IMR-90 (cell line): Measurements from ENCODE around the gene KLHL9. TPM values are rescaled to one million over a fixed set of nuclear protein-coding genes. Genes with fewer than 3 reads are reported as not detected.

Experiments used
- ATAC-seq: fragments of 200-7000 bp; cut with Tn5 transposase; 2 replicates; pipeline ENCODE4 v1.9.1; 2020; ENCODE audit warnings: low read depth, mild to moderate bottlenecking, moderate library complexity
- Bru-seq: library from RNA; stranded (reverse); fragments of 400-500 nt; gene quantifications from one replicate; lab custom pipeline; 2021; lab: Mats Ljungman, UMichigan
- BruChase-seq, 2 experiments: library from RNA; stranded (reverse); fragments of 400-500 nt; gene quantifications; one replicate each; lab custom pipeline; 2021; lab: Mats Ljungman, UMichigan
- BruUV-seq: library from RNA; stranded (reverse); fragments of 400-500 nt; replicated peaks from 2 replicates; lab custom pipeline; 2021; lab: Mats Ljungman, UMichigan
- CTCF ChIA-PET: fragments of 300-600 bp; formaldehyde crosslinking; extraction: SDS; loops from one replicate; lab custom pipeline; 2021; ENCODE audit warnings: antibody characterized with exemption; lab: Yijun Ruan, JAX
- POLR2A ChIA-PET: fragments of 300-600 bp; sonication (Branson Sonifier 250); formaldehyde crosslinking; loops from one replicate; lab custom pipeline; 2022; ENCODE audit warnings: antibody characterized with exemption; ENCODE audit not compliant: unreplicated experiment; lab: Charles Lee
- DNase-seq: peaks from one replicate; pipeline ENCODE4 v3.0.0; 2013
- H2AFZ ChIP-seq: replicated peaks from 2 replicates; pipeline ENCODE3; 2013; ENCODE audit warnings: low read length, mild to moderate bottlenecking; ENCODE audit not compliant: poor library complexity
- H2AK5ac ChIP-seq: 2 replicates; pipeline ENCODE4 v1.6.1; 2013; ENCODE audit warnings: low read depth, low read length, inconsistent platforms
- H2AK9ac ChIP-seq: replicated peaks from 2 replicates; pipeline ENCODE3; 2013; ENCODE audit warnings: mild to moderate bottlenecking, low read depth, low read length, moderate library complexity; ENCODE audit not compliant: poor library complexity
- H2BK120ac ChIP-seq: 2 replicates; pipeline ENCODE4 v1.6.1; 2013; ENCODE audit warnings: low read depth, low read length, inconsistent platforms
- H2BK15ac ChIP-seq: 3 replicates; pipeline ENCODE4 v1.6.1; 2013; ENCODE audit warnings: low read depth, low read length, inconsistent platforms
- H2BK20ac ChIP-seq: 2 replicates; pipeline ENCODE4 v1.6.1; 2013; ENCODE audit warnings: low read depth, mild to moderate bottlenecking, inconsistent platforms, low read length, moderate library complexity
- H2BK5ac ChIP-seq: 2 replicates; pipeline ENCODE4 v1.6.1; 2013; ENCODE audit warnings: mild to moderate bottlenecking, low read depth, low read length, inconsistent platforms; ENCODE audit not compliant: poor library complexity, severe bottlenecking
- H3K14ac ChIP-seq: replicated peaks from 2 replicates; pipeline ENCODE4 v1.6.1; 2013; ENCODE audit warnings: low read depth, low read length, inconsistent platforms
- H3K18ac ChIP-seq: 2 replicates; pipeline ENCODE4 v1.6.1; 2013; ENCODE audit warnings: low read depth, low read length, control low read depth
- H3K23ac ChIP-seq: 2 replicates; pipeline ENCODE4 v1.6.1; 2013; ENCODE audit warnings: low read depth, low read length, inconsistent platforms
- H3K27ac ChIP-seq: 2 replicates; pipeline ENCODE4 v1.5.1; 2013; ENCODE audit warnings: mild to moderate bottlenecking, control low read depth, low read length; ENCODE audit not compliant: insufficient read depth
- H3K27me3 ChIP-seq: 2 replicates; pipeline ENCODE4 v1.6.1; 2013; ENCODE audit warnings: low read length; ENCODE audit not compliant: control insufficient read depth, insufficient read depth
- H3K36me3 ChIP-seq: 2 replicates; pipeline ENCODE4 v1.6.1; 2013; ENCODE audit warnings: low read length, mixed read lengths; ENCODE audit not compliant: control insufficient read depth, insufficient read depth
- H3K4ac ChIP-seq: 2 replicates; pipeline ENCODE4 v1.6.1; 2013; ENCODE audit warnings: low read depth, low read length, inconsistent platforms
- H3K4me1 ChIP-seq: 2 replicates; pipeline ENCODE4 v1.6.1; 2013; ENCODE audit warnings: low read length, mixed read lengths; ENCODE audit not compliant: control insufficient read depth, insufficient read depth
- H3K4me2 ChIP-seq: 2 replicates; pipeline ENCODE4 v1.6.1; 2013; ENCODE audit warnings: low read depth, mild to moderate bottlenecking, control low read depth, low read length, moderate library complexity
- H3K4me3 ChIP-seq: 2 replicates; pipeline ENCODE4 v1.5.1; 2013; ENCODE audit warnings: low read depth, mild to moderate bottlenecking, control low read depth, low read length, moderate library complexity; ENCODE audit not compliant: insufficient read depth
- H3K56ac ChIP-seq: 2 replicates; pipeline ENCODE4 v1.6.1; 2013; ENCODE audit warnings: low read length, inconsistent platforms; ENCODE audit not compliant: insufficient read depth; ENCODE audit errors: extremely low read depth
- H3K79me1 ChIP-seq, 2 experiments: 2 replicates each; pipeline ENCODE4 v1.6.1; 2013; ENCODE audit warnings: low read length in 2 of 2, inconsistent platforms in 1 of 2, low read depth in 1 of 2
- H3K9ac ChIP-seq: 2 replicates; pipeline ENCODE4 v1.6.1; 2013; ENCODE audit warnings: low read depth, low read length, control low read depth
- H3K9me1 ChIP-seq: 2 replicates; pipeline ENCODE4 v1.6.1; 2013; ENCODE audit warnings: low read length, inconsistent platforms; ENCODE audit not compliant: insufficient read depth
- H3K9me3 ChIP-seq: 2 replicates; pipeline ENCODE4 v1.6.1; 2013; ENCODE audit warnings: low read length; ENCODE audit not compliant: control insufficient read depth, insufficient read depth
- H4K20me1 ChIP-seq: 2 replicates; pipeline ENCODE4 v1.6.1; 2013; ENCODE audit warnings: low read length, inconsistent platforms; ENCODE audit not compliant: insufficient read depth
- H4K5ac ChIP-seq: 2 replicates; pipeline ENCODE4 v1.6.1; 2013; ENCODE audit warnings: mild to moderate bottlenecking, low read depth, low read length, control low read depth
- H4K8ac ChIP-seq, 2 experiments: 2 replicates each; pipeline ENCODE4 v1.6.1; 2013; ENCODE audit warnings: low read depth in 2 of 2, low read length in 2 of 2, control low read depth in 1 of 2, inconsistent platforms in 1 of 2
- H4K91ac ChIP-seq: 2 replicates; pipeline ENCODE4 v1.6.1; 2013; ENCODE audit warnings: low read depth, low read length, inconsistent platforms; ENCODE audit not compliant: insufficient read depth
- FOS ChIP-seq: fragments of 150-350 bp; IDR thresholded peaks from 2 replicates; pipeline ENCODE4 v1.6.1; 2016; ENCODE audit warnings: low read depth, low read length
- MAFK ChIP-seq: IDR thresholded peaks from 2 replicates; pipeline ENCODE4 v1.6.1; 2012; ENCODE audit warnings: low read depth, low read length, improper control_type of control experiment
- MAZ ChIP-seq: IDR thresholded peaks from 2 replicates; pipeline ENCODE4 v1.6.1; 2012; ENCODE audit warnings: low read depth, mild to moderate bottlenecking, low read length, improper control_type of control experiment, moderate library complexity, borderline replicate concordance
- NFE2L2 ChIP-seq: fragments of 150-350 bp; IDR thresholded peaks from 2 replicates; pipeline ENCODE4 v1.6.1; 2016; ENCODE audit warnings: low read depth, mild to moderate bottlenecking, low read length
- POLR2A ChIP-seq: IDR thresholded peaks from 2 replicates; pipeline ENCODE4 v1.6.1; 2012; ENCODE audit warnings: mild to moderate bottlenecking, low read depth, low read length
- USF2 ChIP-seq: fragments of 150-350 bp; IDR thresholded peaks from 2 replicates; pipeline ENCODE4 v1.6.1; 2017; ENCODE audit warnings: mild to moderate bottlenecking, antibody characterized with exemption, low read length, low read depth
- WGBS, 2 experiments: methylation state at CpG; one replicate each; pipeline versions ENCODE4 v1.1.5 to v1.1.7; 2013; ENCODE audit warnings: missing lambda C conversion rate in 2 of 2; ENCODE audit not compliant: insufficient read length in 1 of 2; ENCODE audit errors: extremely low coverage in 2 of 2; 5-methylcytosine and 5-hydroxymethylcytosine counted together
- dilution Hi-C: fragments of 300-500 bp; cut with HindIII; formaldehyde crosslinking; loops from one replicate; pipeline ENCODE4 v1.14.3; 2018; ENCODE audit warnings: low sequenced_read_pairs; ENCODE audit not compliant: unreplicated experiment
- in situ Hi-C: fragments of 300-500 bp; cut with MboI; formaldehyde crosslinking; loops from 3 replicates; pipeline ENCODE4 v1.14.3; 2019; ENCODE audit warnings: low sequenced_read_pairs, inconsistent platforms, mixed read lengths
- intact Hi-C: fragments of 100-400 bp; cut with micrococcal nuclease; formaldehyde crosslinking; loops from 2 replicates; pipeline ENCODE4 v1.10.0; 2022
- long read RNA-seq: library from polyadenylated mRNA; unstranded; transcript quantifications from one replicate; pipeline ENCODE4 v2.0.0, GENCODE V29; 2021; ENCODE audit not compliant: unreplicated experiment
- polyA plus RNA-seq, 3 experiments: library from polyadenylated mRNA; depleted of rRNA; stranded (reverse); fragments of >200 nt; gene quantifications; 2 replicates each; pipeline ENCODE4 v1.2.3, GENCODE V29; 2012; ENCODE audit warnings: low replicate concordance in 1 of 3
- total RNA-seq: library from RNA; depleted of rRNA; stranded (reverse); fragments of >200 nt; gene quantifications from 2 replicates; pipeline ENCODE4 v1.2.3, GENCODE V29; 2012; rRNA removed

Gene KLHL9
- total RNA-seq (46.4 and 68.6 TPM in 2 replicates), polyA plus RNA-seq (2012; rRNA removed) (10.2 and 12.9 TPM in 2 replicates), Bru-seq, nascent RNA (percentile 90 among the genes with signal in this experiment), BruChase-seq, experiment 1, labeled RNA remaining after a 6-hour chase (percentile 82 among the genes with signal in this experiment), BruChase-seq, experiment 2, labeled RNA remaining after a 2-hour chase (percentile 99 among the genes with signal in this experiment)
- 3.3 and 3.5 TPM in 2 replicates for polyA plus RNA-seq (2012; cell fraction: cytosol; rRNA removed)
- 1.9 and 8.8 TPM in 2 replicates for polyA plus RNA-seq (2012; cell fraction: nucleus; rRNA removed; ENCODE audit: low replicate concordance)
- long read RNA-seq, full-length matches to known transcripts: 88 of 91 reads
- long read RNA-seq, partial matches to known transcripts: 0 of 91 reads
- long read RNA-seq, other reads (novel, unspliced or antisense): 3 of 91 reads

- Histone ChIP-seq H2BK20ac (peak within 1 kb of the TSS; percentile 44; the same call in 1 of the 2 replicates), H2AFZ (peak within 1 kb of the TSS; percentile 94), H3K9ac (peak within 1 kb of the TSS; percentile 98), H3K4me2 (peak within 1 kb of the TSS; percentile 97), H4K20me1 (peaks cover 38% of the 10 kb centered on the region), H4K91ac (peak within 1 kb of the TSS; percentile 84), H3K4me3 (peak within 1 kb of the TSS; percentile 94), H3K27me3 (peaks cover 4% of the 10 kb centered on the region; the same call in 1 of the 2 replicates), H3K27ac (peak within 1 kb of the TSS; percentile 96), H2BK120ac (peak within 1 kb of the TSS; percentile 83), H3K14ac (peak within 1 kb of the TSS; percentile 94), H4K8ac (peak within 1 kb of the TSS; percentile 82 to 100), H3K79me1 (peaks cover 0 to 37% of the 10 kb centered on the region in 2 experiments; a peak in 2 of 4 replicates), H3K23ac (peak within 1 kb of the TSS; percentile 98), H3K9me3 (no peaks in the 10 kb centered on the region), H3K9me1 (peaks cover 7% of the 10 kb centered on the region), H2AK9ac (peak within 1 kb of the TSS; percentile 96), H4K5ac (peak within 1 kb of the TSS; percentile 99), H3K4me1 (peaks cover 7% of the 10 kb centered on the region), H3K56ac (peak within 1 kb of the TSS; percentile 78), H3K36me3 (peaks cover 11% of the 10 kb centered on the region), H2AK5ac (peak within 1 kb of the TSS; percentile 64), H2BK15ac (peak within 1 kb of the TSS; percentile 51; the same call in 1 of the 3 replicates), H2BK5ac (peak within 1 kb of the TSS; percentile 94), H3K18ac (peak within 1 kb of the TSS; percentile 96), H3K4ac (peak within 1 kb of the TSS; percentile 97)
- DNase-seq: peak; percentile 88
- POLR2A ChIA-PET: interaction anchor here (0.6 kb wide), 1 partner anchor 656 kb away, joined by 3 read pairs; no protein-coding TSS in a partner anchor
- dilution Hi-C loops: no loop called here
- WGBS, 2 experiments: 1% methylated on average over 22 of the region's 55 CpGs; no CpG with 5 or more reads in 1 of the 2 experiments
- in situ Hi-C loops: loop anchor here (25.0 kb wide), 2 partner anchors 327 to 677 kb away; partner anchors contain the start of gene CDKN2B
- no TSS peak for BruUV-seq
- ATAC-seq: peak; percentile 98
- intact Hi-C loops: loop anchor here (10.0 kb wide), 1 partner anchor 220 kb away; no protein-coding TSS in a partner anchor
- TF ChIP-seq MAZ: peak; percentile 56; the same call in 1 of the 2 replicates
- peak; percentile 79; the same call in 1 of the 2 replicates for TF ChIP-seq POLR2A
- no peak for TF ChIP-seq MAFK
- peak; percentile 20; the same call in 1 of the 2 replicates for TF ChIP-seq USF2
- peak; percentile 16; the same call in 1 of the 2 replicates for TF ChIP-seq NFE2L2
- TF ChIP-seq FOS: no peak
- CTCF ChIA-PET: interaction anchor here (0.6 to 2.2 kb wide), 5 partner anchors 9 to 217 kb away, joined by 3 to 9 read pairs (median 5); no protein-coding TSS in a partner anchor
Measured at GRCh38 chr9:21334701-21335632, at the start of gene KLHL9. Gene KLHL9, minus strand, starts transcription at chr9:21335404. Its CDS starts 545 bp downstream, at chr9:21334859.
